Transverse colon (tissue), 3 donors: ENCODE data around the gene ADIRF.

Experiments used
- EP300 ChIP-seq: sonication (generic); formaldehyde crosslinking; IDR thresholded peaks from one replicate; pipeline ENCODE4 v1.6.1; 2017; ENCODE audit warnings: antibody characterized with exemption, low read depth
- TF ChIP-seq, protein P1 (sequence below), 5 experiments: fragments of 200-600 bp in 3 of 5; fragments of 450-650 bp in 2 of 5; sonication (generic) in 3 of 5; IDR thresholded peaks; 1 replicate in 2 of 5; 2 replicates in 3 of 5; pipeline ENCODE4 v1.5.1; 2016 to 2017; ENCODE audit warnings: antibody characterized with exemption in 5 of 5, inconsistent platforms in 3 of 5, mild to moderate bottlenecking in 2 of 5, moderate library complexity in 1 of 5

DNA sequence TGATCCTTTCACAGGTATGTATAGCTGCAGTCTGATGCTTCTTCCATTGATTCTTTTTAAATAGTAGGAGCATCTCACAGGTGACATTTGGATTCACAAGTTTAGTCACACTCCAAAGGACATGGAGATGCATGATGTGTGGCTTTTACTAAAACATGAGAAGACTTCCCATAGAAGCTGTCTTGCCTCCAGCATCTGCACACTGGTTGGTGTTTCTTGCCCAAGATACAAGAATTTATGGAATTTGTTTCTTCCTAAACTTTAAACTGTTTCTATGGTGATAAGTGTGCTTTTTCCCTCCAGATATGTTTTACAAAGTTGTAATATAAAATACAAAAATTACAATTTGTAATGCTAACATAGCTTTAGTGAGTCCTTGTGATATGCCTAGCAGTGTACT, 24.2 kb downstream of the ADIRF start:
- TF ChIP-seq, protein P1, sequence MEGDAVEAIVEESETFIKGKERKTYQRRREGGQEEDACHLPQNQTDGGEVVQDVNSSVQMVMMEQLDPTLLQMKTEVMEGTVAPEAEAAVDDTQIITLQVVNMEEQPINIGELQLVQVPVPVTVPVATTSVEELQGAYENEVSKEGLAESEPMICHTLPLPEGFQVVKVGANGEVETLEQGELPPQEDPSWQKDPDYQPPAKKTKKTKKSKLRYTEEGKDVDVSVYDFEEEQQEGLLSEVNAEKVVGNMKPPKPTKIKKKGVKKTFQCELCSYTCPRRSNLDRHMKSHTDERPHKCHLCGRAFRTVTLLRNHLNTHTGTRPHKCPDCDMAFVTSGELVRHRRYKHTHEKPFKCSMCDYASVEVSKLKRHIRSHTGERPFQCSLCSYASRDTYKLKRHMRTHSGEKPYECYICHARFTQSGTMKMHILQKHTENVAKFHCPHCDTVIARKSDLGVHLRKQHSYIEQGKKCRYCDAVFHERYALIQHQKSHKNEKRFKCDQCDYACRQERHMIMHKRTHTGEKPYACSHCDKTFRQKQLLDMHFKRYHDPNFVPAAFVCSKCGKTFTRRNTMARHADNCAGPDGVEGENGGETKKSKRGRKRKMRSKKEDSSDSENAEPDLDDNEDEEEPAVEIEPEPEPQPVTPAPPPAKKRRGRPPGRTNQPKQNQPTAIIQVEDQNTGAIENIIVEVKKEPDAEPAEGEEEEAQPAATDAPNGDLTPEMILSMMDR (IDR thresholded peaks at IDR 0.05): no peak
- TF ChIP-seq EP300: no peak
